Sigmoid colon (tissue), 7 donors: ENCODE results near the gene NCKAP5. TPM values are rescaled to one million over a fixed set of nuclear protein-coding genes. Genes with fewer than 3 reads are reported as not detected.

Experiments
- DNase-seq: peaks from one replicate; pipeline ENCODE4 v3.0.0-alpha.2; 2019
- H3K27ac ChIP-seq, 4 donors: fragments of 200-600 bp; sonication (generic); one replicate each; pipeline ENCODE4 v1.5.1; 2016 to 2019; ENCODE audit warnings: mild to moderate bottlenecking in 1 of 4
- H3K27me3 ChIP-seq, 3 donors: fragments of 200-600 bp; sonication (generic); one replicate each; pipeline ENCODE4 v1.5.1; 2019; ENCODE audit warnings: mild to moderate bottlenecking in 1 of 3
- H3K36me3 ChIP-seq, 4 donors: fragments of 200-600 bp; sonication (generic); one replicate each; pipeline ENCODE4 v1.5.1; 2016 to 2019
- H3K4me1 ChIP-seq, 4 donors: fragments of 200-600 bp; sonication (generic); one replicate each; pipeline ENCODE4 v1.5.1; 2017 to 2019
- H3K4me3 ChIP-seq, 4 donors: fragments of 200-600 bp; sonication (generic); one replicate each; pipeline ENCODE4 v1.5.1; 2017 to 2019; ENCODE audit warnings: mild to moderate bottlenecking in 2 of 4, moderate library complexity in 1 of 4
- H3K9me3 ChIP-seq, 4 donors: fragments of 200-600 bp in 3 of 4; sonication (generic) in 3 of 4; one replicate each; pipeline versions ENCODE4 v1.5.1 to v1.6.1; 2013 to 2019
- CTCF ChIP-seq, 4 experiments: fragments of 450-650 bp in 3 of 4; fragments of 200-600 bp in 1 of 4; IDR thresholded peaks; one replicate each; pipeline ENCODE4 v1.5.1; 2016 to 2019; ENCODE audit warnings: antibody characterized with exemption in 4 of 4, mild to moderate bottlenecking in 3 of 4, moderate library complexity in 2 of 4
- EP300 ChIP-seq, 4 donors: sonication (generic); formaldehyde crosslinking; IDR thresholded peaks; one replicate each; pipeline ENCODE4 v1.6.1; 2017; ENCODE audit warnings: antibody characterized with exemption in 4 of 4
- POLR2A ChIP-seq, 2 donors: fragments of 450-650 bp; IDR thresholded peaks; one replicate each; pipeline ENCODE4 v1.6.1; 2016; ENCODE audit warnings: antibody characterized with exemption in 2 of 2, mild to moderate bottlenecking in 2 of 2, moderate library complexity in 2 of 2
- POLR2AphosphoS5 ChIP-seq, 4 donors: sonication (generic); formaldehyde crosslinking; IDR thresholded peaks; one replicate each; pipeline ENCODE4 v1.6.1; 2017; ENCODE audit warnings: antibody characterized with exemption in 4 of 4
- WGBS, 2 donors: extraction: QIAGEN DNeasy Blood & Tissue Kit; methylation state at CpG; one replicate each; pipeline ENCODE4 v1.1.7; 2013; 5-methylcytosine and 5-hydroxymethylcytosine counted together
- intact Hi-C: fragments of 100-400 bp; cut with DNase I; formaldehyde crosslinking; loops from one replicate; pipeline ENCODE4 v1.15.1; 2023
- polyA plus RNA-seq, 3 donors: library from polyadenylated mRNA; stranded (reverse); fragments of 200-250 nt; gene quantifications; one replicate each; pipeline ENCODE4 v1.2.3, GENCODE V29; 2013
- total RNA-seq, 4 donors: library from RNA; depleted of rRNA; stranded (reverse); fragments of >200 nt; gene quantifications; one replicate each; pipeline ENCODE4 v1.1.0, GENCODE V29; 2016
- donor health status: healthy with polysubstance abuse.
- donor health status: Bipolar disorder and iron deficiency.
- donor health status: healthy.

Gene NCKAP5
- total and polyA plus RNA-seq, 7 donors: under 0.01 to 3.7 (median 0.60) TPM

DNA sequence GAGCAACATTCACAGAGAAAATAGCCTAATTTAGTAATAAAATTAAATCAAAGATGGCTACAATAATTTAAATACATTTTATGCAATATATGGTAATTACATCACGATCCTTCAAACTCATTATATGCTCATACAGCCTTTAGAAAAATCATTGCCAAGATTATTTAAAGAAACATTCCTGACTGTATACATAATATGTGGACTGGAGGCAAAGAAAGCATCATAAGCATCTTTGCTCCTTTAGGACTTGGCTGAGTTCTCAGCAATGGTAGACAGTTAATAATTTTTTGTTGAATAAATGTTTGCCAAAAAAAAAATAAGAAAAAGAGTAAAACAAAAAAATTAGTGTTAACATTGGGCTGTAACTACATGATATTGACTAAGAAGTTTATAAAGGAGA lies 26.9 kb downstream of the NCKAP5 start:
- 18 to 54% methylated on average over 1 of the region's 1 CpG for WGBS, 2 donors
- Histone ChIP-seq H3K4me1 (no peaks in the 10 kb centered on the region), H3K4me3 (no peak overlapping the region), H3K27ac (no peak overlapping the region), H3K36me3 (no peaks in the 10 kb centered on the region), H3K27me3 (no peaks in the 10 kb centered on the region), H3K9me3 (no peaks in the 10 kb centered on the region)
- DNase-seq: no peak
- TF ChIP-seq EP300 (IDR thresholded peaks at IDR 0.05) (no peak), POLR2AphosphoS5 (IDR thresholded peaks at IDR 0.05) (no peak), POLR2A (IDR thresholded peaks at IDR 0.05) (no peak), CTCF (IDR thresholded peaks at IDR 0.05) (no peak)
- intact Hi-C loops: no loop called here

DNA sequence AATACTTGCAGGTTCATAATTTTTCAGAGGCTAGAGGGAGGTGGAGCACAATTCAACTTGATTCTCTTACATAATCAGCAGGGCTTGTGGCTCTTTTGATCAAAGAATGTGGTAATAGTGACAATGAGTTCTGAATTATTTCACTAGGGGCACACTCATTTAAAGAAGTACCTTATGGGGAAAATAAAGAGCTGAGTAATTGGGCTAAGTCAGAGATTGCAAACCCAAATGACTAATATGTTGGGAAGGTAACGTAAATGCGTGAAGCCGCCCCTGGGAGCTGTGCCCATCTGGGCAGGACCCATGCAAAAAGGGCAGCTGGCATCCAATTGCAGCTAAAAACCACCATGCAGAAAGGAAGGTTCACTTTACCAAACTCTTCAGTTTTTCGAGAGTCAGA lies 35.3 kb downstream of the NCKAP5 start:
- intact Hi-C loops: no loop called here
- no peaks in the 10 kb centered on the region for H3K27me3 ChIP-seq
- WGBS, 2 donors: 97% methylated on average over 4 of the region's 4 CpGs

DNA sequence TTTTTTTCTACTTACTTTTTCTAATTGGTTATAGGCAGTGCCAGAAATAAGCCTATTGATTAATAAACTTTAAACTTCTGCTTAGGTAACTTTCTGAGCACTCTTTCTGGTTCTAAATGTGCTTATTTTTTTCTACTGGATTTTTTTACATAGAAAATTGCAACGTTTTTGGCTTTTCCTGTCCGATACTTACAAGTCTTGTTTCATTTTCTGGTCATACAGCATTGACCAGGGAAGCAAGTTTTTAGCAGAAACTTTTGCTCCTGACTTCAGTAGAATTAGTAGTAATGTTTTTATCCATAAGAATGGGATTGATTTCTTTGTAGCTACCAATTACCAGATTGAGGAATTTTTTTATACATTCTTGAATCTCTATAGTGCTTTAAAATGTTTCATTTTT lies 36.9 kb downstream of the NCKAP5 start:
- Histone ChIP-seq H3K36me3 (no peaks in the 10 kb centered on the region), H3K27me3 (no peaks in the 10 kb centered on the region), H3K4me1 (no peaks in the 10 kb centered on the region), H3K9me3 (no peaks in the 10 kb centered on the region), H3K27ac (no peak overlapping the region), H3K4me3 (no peak overlapping the region)
- TF ChIP-seq POLR2A (IDR thresholded peaks at IDR 0.05) (no peak), EP300 (IDR thresholded peaks at IDR 0.05) (no peak), CTCF (IDR thresholded peaks at IDR 0.05) (no peak), POLR2AphosphoS5 (IDR thresholded peaks at IDR 0.05) (no peak)
- intact Hi-C loops: no loop called here
- 73 to 80% methylated on average over 2 of the region's 2 CpGs for WGBS, 2 donors
- DNase-seq: no peak

More for the DNA sequence above, 35.3 kb downstream of the NCKAP5 start:
- no peaks in the 10 kb centered on the region for H3K36me3 ChIP-seq
- no peak overlapping the region for H3K27ac ChIP-seq
- no peak overlapping the region for H3K4me3 ChIP-seq
- no peaks in the 10 kb centered on the region for H3K9me3 ChIP-seq
- TF ChIP-seq EP300 (IDR thresholded peaks at IDR 0.05) (no peak), CTCF (IDR thresholded peaks at IDR 0.05) (no peak), POLR2AphosphoS5 (IDR thresholded peaks at IDR 0.05) (no peak), POLR2A (IDR thresholded peaks at IDR 0.05) (no peak)
- DNase-seq: no peak
- H3K4me1 ChIP-seq: no peaks in the 10 kb centered on the region

DNA sequence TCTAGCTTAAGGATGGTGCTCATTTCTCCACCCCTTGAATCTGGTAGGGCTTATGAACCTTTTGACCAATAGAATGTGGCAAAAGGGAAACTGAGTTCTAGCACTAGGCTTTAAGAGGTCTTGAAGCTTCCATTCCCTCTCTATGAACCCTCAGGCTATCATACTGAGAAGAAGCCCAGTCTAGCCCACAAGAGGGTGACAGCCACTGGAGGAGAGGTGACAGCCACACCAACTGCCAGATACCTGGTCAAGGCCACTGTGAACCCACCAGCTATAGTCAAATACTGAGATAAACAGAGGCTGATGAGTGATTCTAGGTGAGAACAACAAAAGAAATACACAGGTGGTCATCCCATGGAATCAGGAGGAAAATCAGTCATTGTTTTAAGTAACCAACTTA lies 37.6 kb downstream of the NCKAP5 start:
- DNase-seq: no peak
- H3K36me3 ChIP-seq: no peaks in the 10 kb centered on the region
- H3K9me3 ChIP-seq: no peaks in the 10 kb centered on the region
- TF ChIP-seq POLR2A (IDR thresholded peaks at IDR 0.05) (no peak), POLR2AphosphoS5 (IDR thresholded peaks at IDR 0.05) (no peak), EP300 (IDR thresholded peaks at IDR 0.05) (no peak), CTCF (IDR thresholded peaks at IDR 0.05) (no peak)
- no peak overlapping the region for H3K4me3 ChIP-seq
- intact Hi-C loops: no loop called here
- no peaks in the 10 kb centered on the region for H3K27me3 ChIP-seq
- H3K27ac ChIP-seq: no peak overlapping the region
- no peaks in the 10 kb centered on the region for H3K4me1 ChIP-seq

GRCh38 chr2:133526530-133527300 lies 41.5 kb downstream of the NCKAP5 start:
- WGBS, 2 donors: 69 to 73% methylated on average over 3 of the region's 3 CpGs
- no peaks in the 10 kb centered on the region for H3K9me3 ChIP-seq
- intact Hi-C loops: no loop called here
- DNase-seq: no peak
- TF ChIP-seq CTCF (IDR thresholded peaks at IDR 0.05) (no peak), EP300 (IDR thresholded peaks at IDR 0.05) (no peak), POLR2AphosphoS5 (IDR thresholded peaks at IDR 0.05) (no peak), POLR2A (IDR thresholded peaks at IDR 0.05) (no peak)
- no peak overlapping the region for H3K27ac ChIP-seq
- no peak overlapping the region for H3K4me3 ChIP-seq
- H3K4me1 ChIP-seq: no peaks in the 10 kb centered on the region
- H3K27me3 ChIP-seq: no peaks in the 10 kb centered on the region
- no peaks in the 10 kb centered on the region for H3K36me3 ChIP-seq
